HG02970 (cell line): ENCODE results near the gene CADM1.

Experiments
- ATAC-seq: cut with Tn5 transposase; IDR thresholded peaks from one replicate; pipeline ENCODE4 v1.9.1; 2021; ENCODE audit warnings: mild to moderate bottlenecking, moderate library complexity, moderate number of reproducible peaks; ENCODE audit not compliant: unreplicated experiment, low FRiP score

CADM1 gene

DNA sequence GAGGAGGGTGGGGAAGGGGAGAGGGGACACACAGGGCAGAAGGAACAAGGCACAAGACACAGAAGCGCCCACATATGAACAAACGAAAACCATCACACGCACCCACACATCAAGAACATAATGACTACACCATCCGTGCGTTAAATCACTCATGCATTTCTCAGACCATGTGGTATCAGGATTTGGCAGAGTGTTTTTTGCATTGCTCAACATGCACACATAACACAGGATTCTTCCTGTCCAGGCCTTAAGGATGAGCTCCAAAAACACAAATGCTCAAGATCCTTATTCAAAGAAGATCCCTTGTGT, 309.5 kb downstream of the CADM1 start:
- no peak for ATAC-seq

DNA sequence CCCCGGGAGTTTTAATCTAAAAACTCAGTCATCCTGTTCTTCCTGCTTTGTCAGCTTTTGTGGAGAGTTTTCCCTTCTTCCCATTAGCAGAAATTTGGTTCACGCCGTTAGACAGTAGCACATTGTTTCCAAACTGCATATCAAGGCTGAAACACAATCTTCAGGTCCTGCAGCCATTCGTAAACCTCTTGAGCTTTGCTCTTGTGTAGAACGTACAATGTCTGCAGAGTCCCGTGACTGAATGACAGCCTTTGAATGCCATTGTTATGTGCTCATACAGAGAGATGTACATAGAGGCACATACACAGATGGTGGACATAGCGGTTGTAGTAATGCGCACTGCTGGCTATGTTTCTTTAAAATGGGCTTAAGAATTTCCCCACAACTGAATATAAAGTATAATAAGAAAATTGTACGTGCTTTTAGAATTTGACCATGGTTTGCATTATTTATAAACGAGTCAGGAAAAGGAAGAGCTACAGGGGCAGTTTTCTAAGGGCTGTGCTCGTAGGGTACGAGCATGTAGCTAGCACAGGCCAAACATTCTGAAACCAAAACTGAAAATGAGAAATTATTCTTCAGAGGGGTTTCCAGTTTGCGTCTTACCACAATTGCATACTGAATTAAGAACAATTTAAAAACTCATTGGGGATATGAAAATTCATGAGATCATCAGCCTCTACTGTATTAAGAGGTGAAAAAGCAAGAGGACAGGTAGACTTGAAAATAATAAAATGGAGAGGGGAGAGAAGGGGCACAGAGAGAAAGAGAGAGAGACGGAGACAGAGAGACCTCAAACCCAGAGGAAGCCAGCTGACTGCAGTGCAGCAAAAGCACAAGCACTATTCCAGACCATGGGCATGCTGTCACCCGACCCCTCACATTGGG, 310.1 kb downstream of the CADM1 start:
- no peak for ATAC-seq

DNA sequence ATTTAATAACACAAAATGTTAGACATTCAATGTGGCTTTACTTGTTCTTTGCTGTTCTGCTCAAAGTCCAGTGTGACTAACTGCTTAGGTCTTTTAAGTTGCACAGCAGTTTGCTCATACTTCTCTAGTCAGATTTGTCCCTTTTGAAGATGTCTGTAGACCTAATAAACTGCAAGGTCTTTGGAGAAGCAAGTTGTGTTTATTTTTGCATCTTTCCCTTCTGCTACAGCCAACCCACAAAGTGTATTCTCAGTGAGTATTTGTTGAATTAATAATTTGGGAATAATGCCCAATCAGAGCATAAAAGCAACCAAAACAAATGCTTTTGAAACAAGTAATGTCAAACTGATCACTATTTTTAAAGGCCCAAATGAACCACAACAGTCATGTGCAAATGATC, 312.5 kb downstream of the CADM1 start:
- no peak for ATAC-seq

DNA sequence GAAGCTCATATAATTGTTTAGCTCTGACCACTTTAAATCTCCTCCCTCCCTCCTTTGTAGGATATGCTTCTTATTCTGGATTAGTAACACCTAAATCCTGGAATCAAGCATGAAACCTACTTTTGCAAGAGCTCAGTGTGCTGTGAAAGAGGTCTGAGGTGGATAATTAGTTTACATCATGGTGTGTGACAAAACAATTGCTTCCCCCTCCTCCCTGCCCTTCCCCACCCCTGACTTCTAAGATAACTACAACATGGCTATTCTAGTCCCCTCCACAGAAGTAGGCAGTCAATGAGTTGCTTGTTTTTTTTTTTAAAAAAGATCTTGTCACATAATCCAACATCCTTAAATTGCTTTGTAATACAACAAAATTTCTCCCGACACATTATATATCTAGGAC, 314.0 kb downstream of the CADM1 start:
- no peak for ATAC-seq

DNA sequence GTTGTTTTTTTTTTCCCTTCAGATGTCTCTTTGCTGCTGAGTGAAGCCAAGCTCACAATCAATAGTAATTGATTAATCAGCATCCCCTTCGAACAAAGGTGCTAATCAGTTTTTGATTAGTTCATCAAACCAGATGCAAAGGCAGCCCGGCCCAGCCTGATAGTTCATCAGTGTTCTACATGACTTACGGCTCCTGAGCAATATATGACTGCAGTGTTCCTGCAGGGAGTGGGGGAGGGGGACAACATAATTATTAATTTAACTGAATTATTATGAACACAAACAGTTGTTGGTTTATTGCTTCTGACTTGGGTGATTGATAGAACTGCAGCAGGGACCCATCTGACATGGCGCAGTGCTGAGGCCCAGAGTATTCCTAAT, 315.3 kb downstream of the CADM1 start:
- no peak for ATAC-seq

DNA sequence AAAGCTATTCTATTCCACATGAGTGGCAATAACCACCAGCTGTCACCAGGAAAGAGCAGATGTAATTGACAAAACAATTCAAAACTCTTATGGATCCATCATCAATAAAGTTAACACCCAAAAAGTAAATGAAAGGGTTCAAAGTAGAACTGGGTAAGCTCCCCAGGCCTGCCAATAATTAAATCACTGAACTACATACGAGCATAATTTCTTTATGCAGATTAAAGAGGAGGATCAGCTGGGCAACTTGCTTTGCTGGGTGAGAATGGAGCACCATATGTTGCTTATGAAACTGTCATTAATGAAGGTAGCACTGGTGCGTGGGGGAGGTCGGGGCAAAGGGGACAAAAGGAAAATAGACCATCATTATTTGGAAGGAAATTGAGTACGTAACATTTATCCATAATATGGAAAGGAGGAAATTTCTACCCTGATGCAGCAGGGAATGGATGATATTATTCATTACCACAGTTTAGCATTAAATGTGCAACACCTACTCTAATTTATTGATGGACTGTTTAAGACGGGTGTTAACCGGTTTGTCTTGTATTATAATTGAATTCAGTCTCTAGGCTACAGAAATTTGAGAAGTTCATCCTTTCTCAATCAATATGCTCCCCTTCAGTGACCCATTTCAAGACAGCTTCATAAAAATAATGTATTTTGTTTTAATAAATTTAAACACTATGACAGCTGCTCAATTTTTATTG, 315.9 kb downstream of the CADM1 start:
- ATAC-seq, result no peak

DNA sequence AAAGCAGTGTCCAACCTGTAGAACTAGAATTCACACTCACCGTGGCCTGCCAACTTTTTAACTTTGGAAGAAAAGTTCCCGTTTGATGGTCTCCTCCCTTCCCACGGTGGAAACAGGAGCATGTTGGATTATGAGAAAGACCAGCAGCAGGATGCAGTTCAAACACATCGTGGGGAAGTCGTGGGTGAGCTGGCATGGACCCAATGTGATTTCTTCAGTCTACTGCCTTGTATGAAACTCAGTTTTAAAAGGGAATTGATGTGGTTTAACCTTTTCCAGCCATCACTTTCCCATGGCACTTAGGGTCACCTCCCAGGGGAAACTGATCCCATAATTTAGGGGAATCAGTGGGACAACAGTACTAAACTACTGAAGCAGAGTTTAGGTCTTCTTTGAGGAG, 318.3 kb downstream of the CADM1 start:
- no peak for ATAC-seq

DNA sequence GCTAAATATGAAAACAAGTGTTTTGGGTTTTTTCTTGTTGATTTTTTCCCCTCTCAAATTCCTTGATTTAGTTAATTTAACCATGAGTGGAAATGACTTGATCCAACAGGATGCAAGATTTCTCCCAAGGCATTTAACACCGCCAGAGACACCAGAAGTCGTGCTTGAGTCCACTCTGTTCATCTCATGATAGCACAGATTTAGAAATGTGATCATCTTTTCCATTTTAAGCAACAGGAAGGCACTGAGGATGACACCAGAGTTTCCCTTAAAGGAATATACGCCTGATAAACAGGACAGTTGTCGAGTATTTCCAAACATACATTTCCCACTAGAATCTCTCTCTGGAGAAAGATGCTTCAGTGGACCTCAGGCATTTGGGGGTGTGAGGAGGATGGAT, 318.7 kb downstream of the CADM1 start:
- no peak for ATAC-seq

DNA sequence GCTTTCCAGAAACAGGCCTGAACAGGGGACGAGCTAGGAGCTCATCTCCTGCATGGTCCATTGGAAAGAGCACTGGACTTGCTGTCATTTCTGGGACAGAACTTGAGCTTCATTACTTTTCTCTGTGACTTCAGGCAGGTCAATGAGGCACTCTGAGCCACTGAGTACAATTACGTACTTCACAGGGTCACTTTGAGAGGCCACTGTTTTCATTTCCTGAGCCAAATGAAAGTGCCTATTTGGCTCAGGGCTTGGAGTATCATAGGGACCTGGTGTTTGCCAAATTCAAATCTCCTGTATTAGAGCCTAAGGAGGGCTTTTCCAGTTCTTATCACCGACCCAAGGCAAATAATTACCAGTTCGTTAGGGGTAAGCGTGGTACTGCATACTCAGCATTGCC, 319.3 kb downstream of the CADM1 start:
- no peak for ATAC-seq

DNA sequence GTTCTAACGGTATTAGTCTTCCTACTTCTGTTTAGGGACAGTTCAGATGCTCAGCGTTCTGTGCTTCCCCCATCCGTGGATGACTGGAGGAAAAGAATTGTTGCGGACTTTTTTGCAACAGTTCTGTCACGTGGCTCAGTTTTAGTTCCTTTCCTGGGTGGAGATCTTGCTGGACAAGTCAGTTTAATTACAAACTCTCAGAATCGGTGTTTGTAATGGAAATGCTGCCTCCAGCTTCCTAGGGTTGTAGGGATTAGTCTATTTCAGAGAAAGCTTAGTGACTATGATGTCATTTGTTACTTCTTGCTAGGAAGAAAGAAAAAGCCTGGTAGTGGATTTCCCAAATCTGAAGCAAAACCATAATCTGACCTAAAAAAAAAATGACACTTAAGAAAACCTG, 320.4 kb downstream of the CADM1 start:
- no peak for ATAC-seq

DNA sequence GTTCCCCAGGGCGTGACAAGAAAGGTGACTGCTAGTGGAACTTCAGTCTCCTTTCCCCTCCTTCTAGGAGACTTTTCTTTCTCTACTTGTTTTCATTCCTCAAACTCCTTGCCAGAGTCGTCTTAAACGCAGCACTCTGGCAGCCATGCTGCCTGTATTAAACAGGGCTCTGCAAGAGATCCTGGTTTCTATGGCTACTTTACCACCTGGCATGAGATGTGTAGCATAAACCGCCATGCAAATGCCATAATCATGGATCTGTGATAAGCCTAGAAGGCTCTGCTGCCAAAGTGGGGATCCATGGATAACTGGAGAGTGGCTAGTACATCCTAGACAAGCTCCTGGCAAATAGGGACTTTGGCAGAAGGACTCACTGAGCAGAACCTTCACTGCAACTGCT, 321.1 kb downstream of the CADM1 start:
- no peak for ATAC-seq

DNA sequence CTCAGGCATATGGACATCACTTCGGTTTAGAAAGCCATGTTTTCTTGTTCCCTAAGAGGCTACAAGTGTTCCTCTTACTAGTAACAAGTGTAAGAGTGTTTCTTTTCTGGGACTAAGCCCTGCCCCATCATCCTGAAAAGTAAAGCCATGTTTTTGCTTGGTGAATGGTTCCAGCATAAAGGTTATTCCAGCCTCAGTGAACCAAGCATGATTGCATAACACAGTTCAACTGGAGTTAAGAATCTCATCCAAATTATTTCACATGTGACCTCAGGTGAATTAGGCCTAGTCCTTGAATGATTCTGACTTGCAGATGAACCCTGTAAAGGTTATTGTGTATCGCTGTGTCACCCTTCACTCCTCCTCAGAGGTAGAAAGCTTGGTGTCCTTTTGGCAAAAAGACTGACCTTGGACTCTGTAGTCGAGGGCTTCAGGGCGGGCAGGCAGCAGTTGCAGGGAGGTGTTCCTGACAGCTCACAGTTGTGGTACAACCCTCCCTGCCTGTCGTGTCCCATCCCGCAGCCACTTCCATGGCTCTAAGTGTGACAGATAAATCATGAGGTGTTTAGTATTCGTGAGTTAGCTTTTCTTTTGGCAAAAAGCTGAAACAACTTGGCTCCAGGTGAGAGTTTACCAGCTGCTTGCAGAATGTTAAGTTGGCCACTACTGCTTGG, 321.8 kb downstream of the CADM1 start:
- no peak for ATAC-seq

DNA sequence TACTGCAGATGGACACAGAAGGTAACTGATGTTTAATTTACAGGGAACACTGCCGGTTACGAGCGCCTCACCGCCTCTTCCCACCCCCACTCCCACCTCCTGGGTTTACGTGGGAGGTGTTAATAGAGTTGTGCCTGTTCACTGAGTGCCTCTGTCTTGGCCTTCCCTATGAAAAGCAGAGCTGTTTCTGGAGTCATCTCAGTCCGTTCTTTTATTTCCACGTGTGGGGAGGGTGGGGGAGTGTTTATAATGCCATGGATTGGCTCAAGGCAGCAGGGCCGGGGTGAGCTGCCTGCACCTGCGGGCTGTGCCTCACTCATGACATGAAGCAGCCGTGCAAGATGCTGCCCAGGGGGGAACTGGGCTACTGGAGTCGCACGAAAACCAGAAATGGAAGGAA, 322.7 kb downstream of the CADM1 start:
- ATAC-seq, result no peak

DNA sequence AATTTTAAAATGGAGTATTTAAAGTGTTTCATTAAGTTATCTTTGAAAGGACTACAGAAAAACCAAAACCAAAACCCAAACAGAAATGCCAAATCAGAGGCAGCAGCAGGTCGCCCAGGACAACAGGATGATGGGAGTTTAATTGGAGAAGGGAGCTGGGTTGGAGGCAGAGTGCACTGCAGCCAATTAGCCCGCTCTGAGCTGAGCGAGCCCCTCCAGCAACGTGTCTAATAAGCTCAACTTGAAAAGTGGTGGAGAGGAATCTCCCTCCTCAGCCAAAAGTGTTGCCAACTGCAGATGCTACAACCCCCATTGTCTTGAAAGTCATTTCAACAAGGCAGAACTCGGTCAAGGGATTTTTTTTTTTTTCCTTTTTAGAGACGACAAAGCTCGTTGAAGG, 323.9 kb downstream of the CADM1 start:
- ATAC-seq, result no peak

DNA sequence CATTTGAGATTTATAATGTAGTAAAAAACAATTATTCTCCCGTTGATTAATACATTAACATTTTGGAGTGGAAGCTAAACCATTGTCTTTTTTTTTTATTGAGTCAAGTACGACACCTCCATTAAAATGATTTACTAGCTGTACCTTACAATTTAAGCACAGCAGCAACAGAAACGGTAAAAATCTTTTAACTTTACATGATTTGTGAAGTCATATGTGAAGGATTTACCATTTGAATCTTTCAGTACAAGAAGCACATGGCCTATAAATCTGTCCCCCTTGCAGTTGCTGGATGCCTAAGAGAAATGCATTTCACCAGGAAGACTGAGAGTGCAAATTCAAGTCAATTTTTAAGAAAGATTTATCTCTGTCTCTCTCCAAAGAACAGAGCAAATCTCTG, 324.6 kb downstream of the CADM1 start:
- no peak for ATAC-seq

DNA sequence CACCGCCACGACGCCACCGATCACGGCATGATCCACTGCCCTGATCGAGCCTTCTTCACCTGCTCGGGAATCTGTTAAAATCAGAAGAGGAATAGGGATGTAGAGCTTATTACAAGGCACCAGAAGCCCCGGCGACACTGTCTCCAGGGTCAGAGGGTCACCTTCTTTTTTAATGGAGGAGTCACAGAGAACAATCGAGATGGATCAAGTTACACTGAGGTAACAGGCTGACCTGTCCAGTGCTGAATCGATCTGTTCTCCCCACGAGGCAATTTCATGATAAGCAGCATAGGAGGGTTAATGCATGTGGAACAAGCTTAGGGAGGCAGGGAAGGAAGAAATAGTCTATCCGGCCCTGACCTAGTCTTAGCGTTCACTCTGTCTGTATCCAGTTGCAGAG, 325.5 kb downstream of the CADM1 start:
- no peak for ATAC-seq

DNA sequence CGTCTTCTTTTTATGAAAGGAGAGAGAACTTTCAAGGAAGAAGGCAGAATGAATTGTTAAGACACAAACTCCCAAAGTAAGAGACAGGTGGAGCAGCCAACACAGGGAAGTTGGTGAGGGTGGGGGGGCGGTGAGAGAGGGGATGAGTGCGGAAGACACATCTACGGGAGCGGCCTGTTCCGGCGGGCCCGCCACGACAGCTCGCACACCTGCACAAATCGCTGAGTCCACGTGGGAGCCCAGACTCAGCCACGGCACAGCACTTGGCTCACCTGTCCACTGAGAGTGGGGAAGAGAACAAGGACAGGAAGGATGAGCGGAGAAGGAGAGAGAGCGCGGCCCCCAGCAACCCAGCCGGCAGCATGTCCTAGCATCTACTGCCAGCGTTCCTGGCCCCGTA, 331.1 kb downstream of the CADM1 start:
- no peak for ATAC-seq

DNA sequence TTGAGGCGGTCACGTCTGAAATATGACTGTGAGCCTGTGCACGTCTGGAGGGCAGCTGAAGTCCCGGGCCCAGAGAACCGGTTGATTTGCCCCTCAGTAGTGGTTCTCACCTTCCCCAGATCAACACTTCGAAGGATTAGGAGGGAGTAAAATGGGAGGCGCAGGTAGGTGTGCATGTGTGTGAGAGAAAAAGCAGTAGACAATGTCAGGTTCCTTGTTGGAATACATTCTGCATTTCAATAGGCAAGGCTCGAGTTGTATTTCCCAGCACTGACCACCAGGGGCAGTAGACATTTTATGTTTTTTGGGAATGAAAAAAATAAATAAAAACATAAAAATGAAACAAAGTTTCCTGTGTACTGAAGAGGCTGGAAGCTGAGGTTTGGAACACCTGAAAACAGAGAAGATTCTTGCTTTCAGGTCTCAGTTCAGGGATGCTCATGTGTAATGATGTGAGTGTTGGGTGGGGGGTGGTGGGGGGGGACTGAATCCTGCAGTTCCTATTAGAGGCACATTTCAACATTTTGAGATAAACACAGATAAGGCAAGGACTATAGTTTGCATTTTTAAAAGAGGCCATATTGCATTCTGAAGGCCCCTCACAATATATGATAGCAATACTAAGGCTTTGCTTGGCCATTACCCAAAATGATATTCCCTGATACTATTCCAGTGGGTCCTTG, 333.9 kb downstream of the CADM1 start:
- no peak for ATAC-seq

DNA sequence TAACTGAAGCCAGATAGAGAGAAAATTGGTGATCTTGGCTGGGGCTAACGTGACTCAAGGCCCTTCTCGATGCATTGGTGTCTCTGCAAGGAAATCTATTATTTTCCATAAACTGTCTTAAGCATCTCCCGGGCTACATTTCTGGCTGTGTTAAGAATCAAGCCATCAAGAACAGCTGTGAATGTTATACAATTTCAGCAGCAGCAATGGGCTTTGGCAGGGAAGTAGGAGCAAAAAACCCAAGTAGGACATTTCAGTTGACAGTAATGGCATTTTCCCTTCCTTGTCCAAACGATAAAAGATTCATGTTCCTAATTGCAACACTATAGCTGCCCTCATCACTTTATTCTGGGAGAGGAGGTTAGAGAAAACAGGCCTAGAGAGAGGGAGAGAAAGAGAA, 335.0 kb downstream of the CADM1 start:
- ATAC-seq, result no peak

DNA sequence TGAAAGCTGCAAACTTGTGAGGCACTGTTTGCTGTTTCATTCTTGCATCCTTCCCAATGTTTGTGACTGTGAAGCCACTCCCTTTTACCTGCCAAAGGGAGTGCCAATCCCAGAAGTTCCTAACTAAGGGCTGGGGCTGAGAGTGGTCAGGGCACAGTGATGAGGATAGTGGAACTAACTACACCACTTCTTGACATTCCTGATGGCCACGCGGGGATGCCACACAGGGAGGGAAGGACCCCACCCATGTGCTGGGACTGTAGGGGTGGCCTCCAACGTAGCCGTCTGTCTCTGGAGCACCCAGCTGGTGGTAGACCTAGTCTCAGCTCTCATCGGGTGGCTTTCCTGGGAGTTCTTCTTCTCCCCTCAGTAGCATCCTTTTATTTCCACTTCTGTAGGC, 335.5 kb downstream of the CADM1 start:
- no peak for ATAC-seq

DNA sequence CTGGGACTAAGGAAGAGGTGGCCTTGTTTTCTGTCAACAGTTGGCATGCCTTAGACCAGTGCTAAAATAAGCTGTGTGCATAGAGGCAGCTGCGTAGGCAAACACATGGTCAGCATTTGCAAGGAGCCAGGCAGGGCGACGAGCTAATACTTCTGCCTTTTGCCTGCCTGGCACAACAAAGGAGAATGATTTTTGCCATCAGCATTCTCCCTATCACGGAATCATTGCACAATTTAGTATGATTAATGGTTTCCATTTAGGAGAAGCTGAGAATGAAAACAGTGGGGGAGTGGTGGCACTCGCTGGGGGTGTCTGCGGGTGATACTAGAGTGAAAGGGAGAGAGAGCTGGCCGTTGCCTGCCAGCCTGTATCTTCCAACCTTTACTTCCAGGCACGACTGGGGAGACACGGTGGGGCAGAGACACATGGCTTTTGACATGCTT, 336.0 kb downstream of the CADM1 start:
- no peak for ATAC-seq
